Uterus (tissue), 2 donors: ENCODE measurements around the gene HDAC4.

Experiments
- CTCF ChIP-seq, 4 experiments: fragments of 200-600 bp in 2 of 4; fragments of 450-650 bp in 2 of 4; sonication (generic) in 2 of 4; IDR thresholded peaks; one replicate each; pipeline ENCODE4 v1.5.1; 2016 to 2019; ENCODE audit warnings: antibody characterized with exemption in 4 of 4, mild to moderate bottlenecking in 2 of 4, moderate library complexity in 1 of 4
- POLR2A ChIP-seq, 2 donors: fragments of 450-650 bp; IDR thresholded peaks; one replicate each; pipeline ENCODE4 v1.6.1; 2016; ENCODE audit warnings: antibody characterized with exemption in 2 of 2, mild to moderate bottlenecking in 1 of 2, moderate library complexity in 1 of 2

GRCh38 chr2:239153806-239154591 is 246.8 kb downstream of the HDAC4 start:
- TF ChIP-seq POLR2A (IDR thresholded peaks at IDR 0.05) (no peak), CTCF (IDR thresholded peaks at IDR 0.05) (no peak)
